Thyroid gland (tissue), 4 donors: ENCODE data around the gene THSD7B.

Experiments
- POLR2A ChIP-seq, 2 donors: fragments of 450-650 bp; IDR thresholded peaks; one replicate each; pipeline ENCODE4 v1.6.1; 2017; ENCODE audit warnings: antibody characterized with exemption in 2 of 2, mild to moderate bottlenecking in 2 of 2, moderate library complexity in 1 of 2
- TF ChIP-seq, protein P1 (sequence below), 6 experiments: fragments of 200-600 bp in 3 of 6; fragments of 450-650 bp in 3 of 6; sonication (generic) in 3 of 6; IDR thresholded peaks; one replicate each; pipeline ENCODE4 v1.5.1; 2016 to 2019; ENCODE audit warnings: antibody characterized with exemption in 6 of 6, mild to moderate bottlenecking in 2 of 6, inconsistent platforms in 1 of 6, moderate library complexity in 1 of 6

DNA sequence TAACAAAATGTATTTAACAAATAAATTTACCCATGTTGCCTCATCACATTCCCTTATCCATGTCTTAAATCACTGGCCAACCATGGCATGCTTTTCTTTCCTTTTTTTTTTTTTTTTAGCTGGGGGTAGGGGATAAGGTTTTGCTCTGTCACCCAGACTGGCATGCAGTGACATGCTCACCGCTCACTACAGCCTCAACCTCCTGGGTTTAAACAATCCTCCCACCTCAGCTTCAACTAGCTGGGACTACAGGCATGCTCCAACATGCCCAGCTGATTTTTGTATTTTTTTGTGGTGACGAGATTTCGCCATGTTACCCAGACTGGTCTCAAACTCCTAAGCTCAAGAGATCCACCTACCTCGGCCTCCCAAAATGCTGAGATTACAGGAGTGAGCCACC, 266.4 kb downstream of the THSD7B start:
- no peak for TF ChIP-seq POLR2A (IDR thresholded peaks at IDR 0.05)
- TF ChIP-seq, protein P1, sequence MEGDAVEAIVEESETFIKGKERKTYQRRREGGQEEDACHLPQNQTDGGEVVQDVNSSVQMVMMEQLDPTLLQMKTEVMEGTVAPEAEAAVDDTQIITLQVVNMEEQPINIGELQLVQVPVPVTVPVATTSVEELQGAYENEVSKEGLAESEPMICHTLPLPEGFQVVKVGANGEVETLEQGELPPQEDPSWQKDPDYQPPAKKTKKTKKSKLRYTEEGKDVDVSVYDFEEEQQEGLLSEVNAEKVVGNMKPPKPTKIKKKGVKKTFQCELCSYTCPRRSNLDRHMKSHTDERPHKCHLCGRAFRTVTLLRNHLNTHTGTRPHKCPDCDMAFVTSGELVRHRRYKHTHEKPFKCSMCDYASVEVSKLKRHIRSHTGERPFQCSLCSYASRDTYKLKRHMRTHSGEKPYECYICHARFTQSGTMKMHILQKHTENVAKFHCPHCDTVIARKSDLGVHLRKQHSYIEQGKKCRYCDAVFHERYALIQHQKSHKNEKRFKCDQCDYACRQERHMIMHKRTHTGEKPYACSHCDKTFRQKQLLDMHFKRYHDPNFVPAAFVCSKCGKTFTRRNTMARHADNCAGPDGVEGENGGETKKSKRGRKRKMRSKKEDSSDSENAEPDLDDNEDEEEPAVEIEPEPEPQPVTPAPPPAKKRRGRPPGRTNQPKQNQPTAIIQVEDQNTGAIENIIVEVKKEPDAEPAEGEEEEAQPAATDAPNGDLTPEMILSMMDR (IDR thresholded peaks at IDR 0.05): no peak
